GM19043 (cell line): ENCODE data around the gene IRF2BPL.

Experiments
- ATAC-seq: cut with Tn5 transposase; IDR thresholded peaks from one replicate; pipeline ENCODE4 v1.9.1; 2021; ENCODE audit warnings: low read depth; ENCODE audit not compliant: unreplicated experiment

Gene IRF2BPL

GRCh38 chr14:77055306-77055705 lies 26.8 kb upstream of the IRF2BPL start:
- no peak for ATAC-seq

GRCh38 chr14:77053046-77053841 lies 24.7 kb upstream of the IRF2BPL start:
- ATAC-seq = no peak

- no peak for ATAC-seq
Observed at GRCh38 chr14:77052281-77053044, 24.0 kb upstream of the IRF2BPL start.

DNA sequence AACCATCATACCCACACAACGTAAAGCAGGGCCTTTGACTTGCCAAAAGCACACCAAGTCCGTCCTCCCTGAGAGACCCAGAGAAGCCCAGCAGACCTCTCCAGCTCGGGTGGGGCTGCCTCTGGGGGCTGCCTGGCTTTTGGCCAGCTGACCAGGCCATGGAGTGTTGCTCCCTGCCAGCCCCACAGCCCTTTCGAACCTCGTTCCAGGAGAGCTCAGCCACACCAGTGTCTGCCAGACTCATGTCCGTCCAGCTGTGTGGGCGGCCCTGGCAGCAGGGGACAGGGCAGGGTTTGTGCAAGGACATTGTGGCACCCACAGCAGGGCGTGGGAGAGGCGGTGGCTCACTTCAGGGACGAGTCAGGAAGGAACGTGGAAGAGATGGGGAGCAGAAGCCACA lies 22.6 kb upstream of the IRF2BPL start:
- ATAC-seq = no peak

DNA sequence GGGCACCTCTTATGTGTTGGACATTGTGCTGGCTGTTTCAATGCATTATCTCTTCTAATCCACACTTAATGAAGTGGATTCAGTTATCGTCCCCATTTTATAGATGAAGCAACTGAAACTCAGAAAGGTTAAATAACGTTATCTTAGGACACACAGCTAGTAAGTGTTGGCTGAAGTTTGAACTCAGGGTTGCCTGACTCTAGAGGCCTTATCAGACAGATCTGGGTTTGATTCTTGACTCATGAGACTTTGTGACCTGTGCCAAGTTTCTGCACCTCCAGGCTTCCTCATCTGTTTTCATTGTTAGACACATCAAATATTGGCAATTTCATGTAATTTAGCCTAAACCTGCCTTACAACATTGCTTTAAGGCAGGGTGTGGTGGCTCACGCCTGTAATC lies 18.2 kb upstream of the IRF2BPL start:
- no peak for ATAC-seq

- no peak for ATAC-seq
Observed at GRCh38 chr14:77045238-77046162, 17.0 kb upstream of the IRF2BPL start.

DNA sequence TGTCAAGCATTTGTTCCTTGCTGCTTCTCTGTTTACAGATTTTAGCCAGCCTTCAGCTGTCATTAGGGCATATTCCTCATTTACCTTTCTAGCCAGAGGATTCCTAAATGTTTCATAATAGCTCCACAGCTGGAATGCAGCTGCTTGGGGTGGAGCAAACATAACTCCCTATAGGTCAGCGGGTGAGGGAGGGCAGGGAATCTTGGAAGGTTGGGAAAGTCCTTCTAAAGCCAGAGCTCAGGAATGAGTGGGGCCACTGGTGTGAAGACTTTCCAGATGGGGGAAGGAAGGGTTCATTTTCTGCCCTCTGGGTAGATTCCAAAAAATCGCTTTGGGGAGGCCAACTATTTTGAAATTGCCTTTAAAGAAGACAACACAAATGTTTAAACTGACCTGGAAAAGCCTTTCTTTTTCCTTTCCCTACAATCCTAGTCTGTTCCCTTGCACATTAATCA lies 16.3 kb upstream of the IRF2BPL start:
- ATAC-seq = no peak

DNA sequence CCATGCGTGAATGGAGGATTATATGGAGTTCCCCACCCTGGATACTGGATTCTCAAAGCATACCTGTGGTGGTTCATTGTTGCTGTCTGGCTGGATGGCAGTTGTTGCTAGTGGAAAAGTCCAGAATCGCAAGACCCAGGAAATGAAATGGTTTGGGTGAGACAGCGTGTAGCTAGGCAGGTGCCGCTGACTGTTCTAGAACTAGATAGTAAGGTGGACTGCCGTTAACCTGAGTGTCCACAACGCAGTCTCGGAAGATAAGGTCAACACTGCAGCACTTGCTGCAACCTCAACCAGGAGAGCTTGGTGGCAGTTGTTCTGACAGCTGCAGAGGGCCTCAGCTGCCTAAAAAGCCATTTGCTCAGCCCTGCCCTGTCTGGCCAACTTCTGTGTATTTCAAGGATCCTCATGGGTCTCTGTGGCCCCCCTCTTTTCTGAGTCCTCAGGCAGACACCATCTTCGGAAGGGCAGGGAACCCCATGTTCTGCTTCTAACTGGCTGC lies 15.5 kb upstream of the IRF2BPL start:
- ATAC-seq = no peak

- ATAC-seq = no peak
Observed at GRCh38 chr14:77043177-77043983, 14.9 kb upstream of the IRF2BPL start.

DNA sequence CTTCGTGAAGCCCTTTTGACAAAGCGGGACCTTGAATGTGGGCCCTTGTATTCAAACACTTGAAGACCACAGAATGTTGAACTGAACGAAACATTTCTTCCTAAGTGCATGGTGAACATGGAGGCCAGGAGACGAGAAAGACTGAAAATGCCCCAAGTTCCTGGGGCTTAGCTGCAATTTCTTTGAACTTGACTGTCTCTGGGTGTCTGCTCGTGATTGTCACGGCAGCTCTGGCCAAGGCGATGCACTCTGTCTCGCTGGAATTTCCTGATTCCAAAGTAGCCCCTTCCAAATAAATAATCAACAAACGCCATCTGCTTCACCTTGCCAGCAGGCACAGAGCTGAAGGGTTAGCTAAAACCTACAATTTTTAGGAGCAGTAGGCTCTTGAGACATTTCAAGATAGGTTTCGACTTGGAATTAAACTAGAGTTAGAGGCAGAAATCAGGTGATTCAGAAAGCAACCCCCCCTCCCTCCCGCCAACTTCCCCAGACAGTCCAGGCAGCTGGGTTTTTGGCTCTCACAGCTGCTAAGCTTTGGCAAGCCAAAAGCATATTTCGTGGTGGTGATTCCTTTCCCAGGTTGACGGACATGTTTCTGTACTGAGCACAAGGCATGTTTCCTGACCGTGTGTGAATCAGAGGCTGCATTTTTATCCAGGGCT lies 13.5 kb upstream of the IRF2BPL start:
- ATAC-seq = no peak

- no peak for ATAC-seq
Observed at GRCh38 chr14:77040741-77041653, 12.5 kb upstream of the IRF2BPL start.

- ATAC-seq = peak; percentile 54
Observed at GRCh38 chr14:77040059-77040740, 11.7 kb upstream of the IRF2BPL start.

- ATAC-seq = no peak
Observed at GRCh38 chr14:77039285-77040058, 11.0 kb upstream of the IRF2BPL start.

GRCh38 chr14:77037938-77038568 lies 9.5 kb upstream of the IRF2BPL start:
- ATAC-seq = no peak

DNA sequence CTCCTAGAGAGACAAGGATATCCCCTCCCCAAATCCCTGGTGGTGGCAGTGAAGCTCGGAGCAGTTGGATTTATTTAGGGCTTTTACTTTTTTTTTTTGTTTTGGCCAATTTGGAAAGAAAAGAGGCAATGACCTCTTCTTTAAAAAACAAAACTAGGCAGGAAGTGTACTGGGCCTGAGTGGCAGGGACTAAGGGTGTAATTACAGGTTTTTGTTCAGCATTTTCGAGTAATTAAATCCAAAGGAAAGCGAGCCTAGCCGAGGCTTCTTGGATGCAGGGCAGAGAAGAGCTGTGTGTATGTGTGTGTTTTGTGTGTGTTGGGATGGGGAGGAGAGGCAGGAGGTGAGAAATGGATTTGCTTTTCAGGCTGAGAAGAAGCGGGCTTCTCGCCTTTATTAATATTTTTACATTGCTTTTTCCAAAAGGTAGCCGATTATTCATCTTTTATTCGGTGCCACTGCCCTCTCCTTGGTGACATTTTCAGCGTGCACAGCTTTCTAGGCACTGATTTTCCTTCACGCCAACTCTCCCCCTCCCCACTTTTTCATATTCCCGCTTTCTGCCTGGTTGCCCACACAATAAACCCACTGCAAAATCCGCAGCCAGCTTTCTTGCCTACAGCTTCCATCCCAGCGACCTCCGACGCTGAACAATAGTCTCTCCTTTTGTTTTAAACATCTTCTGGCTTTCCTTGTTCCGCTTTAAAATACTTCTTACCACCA lies 8.9 kb upstream of the IRF2BPL start:
- no peak for ATAC-seq
